K562 (cell line): ENCODE data around the gene SMARCA1. TPM values are rescaled to one million over a fixed set of nuclear protein-coding genes. Genes with fewer than 3 reads are reported as not detected.

Experiments
- ARID1B ChIP-seq: fragments of 450-650 bp; IDR thresholded peaks from 2 replicates; pipeline ENCODE4 v1.6.1; 2016; ENCODE audit warnings: antibody characterized with exemption, mild to moderate bottlenecking, inconsistent platforms
- C11orf30 ChIP-seq: fragments of 450-650 bp; IDR thresholded peaks from 2 replicates; pipeline ENCODE4 v1.6.1; 2016; ENCODE audit warnings: low read depth, mild to moderate bottlenecking
- CBFA2T2 ChIP-seq: fragments of 450-650 bp; conservative IDR thresholded peaks from 2 replicates; pipeline ENCODE4 v1.6.1; 2017; ENCODE audit warnings: mild to moderate bottlenecking
- CBFA2T3 ChIP-seq: fragments of 450-650 bp; IDR thresholded peaks from 2 replicates; pipeline ENCODE4 v1.6.1; 2017
- CCNT2 ChIP-seq: IDR thresholded peaks from 2 replicates; pipeline ENCODE4 v1.6.1; 2011; ENCODE audit warnings: borderline replicate concordance, low read depth, mild to moderate bottlenecking, moderate library complexity, mixed read lengths, low read length; ENCODE audit not compliant: insufficient read length; ENCODE audit errors: extremely low read depth
- DDX20 ChIP-seq: fragments of 450-650 bp; IDR thresholded peaks from 2 replicates; pipeline ENCODE4 v1.6.1; 2016; ENCODE audit warnings: missing genetic modification characterization, low read depth, mild to moderate bottlenecking, missing compliant biosample characterization, moderate library complexity
- DPF2 ChIP-seq: fragments of 450-650 bp; IDR thresholded peaks from 2 replicates; pipeline ENCODE4 v1.6.1; 2016
- FOXJ2 ChIP-seq: fragments of 200-800 bp; sonication (Bioruptor generic); IDR thresholded peaks from 2 replicates; pipeline ENCODE4 v1.6.1; 2016; ENCODE audit warnings: missing genetic modification characterization, missing compliant biosample characterization
- FOXP1 ChIP-seq: sonication (generic); formaldehyde crosslinking; IDR thresholded peaks from 2 replicates; pipeline ENCODE4 v1.8.0; 2022; ENCODE audit warnings: mild to moderate bottlenecking, missing genetic modification reagents
- GABPB2 ChIP-seq: fragments of 250-450 bp; sonication (Bioruptor Pico); conservative IDR thresholded peaks from 2 replicates; pipeline ENCODE4 v1.5.1; 2021; ENCODE audit warnings: mild to moderate bottlenecking
- HLTF ChIP-seq: fragments of 450-650 bp; IDR thresholded peaks from 2 replicates; pipeline ENCODE4 v1.6.1; 2016
- MEF2A ChIP-seq: IDR thresholded peaks from 2 replicates; pipeline ENCODE4 v1.6.1; 2011; ENCODE audit warnings: low read depth, mild to moderate bottlenecking, low read length, moderate library complexity; ENCODE audit not compliant: control insufficient read depth
- NCOR1 ChIP-seq: fragments of 450-650 bp; IDR thresholded peaks from 2 replicates; pipeline ENCODE4 v1.6.1; 2016; ENCODE audit warnings: mild to moderate bottlenecking, moderate library complexity
- PHF8 ChIP-seq: fragments of 200-600 bp; sonication (generic); IDR thresholded peaks from 2 replicates; pipeline ENCODE4 v1.6.1; 2012; ENCODE audit warnings: mixed run types, mild to moderate bottlenecking, inconsistent platforms, low read length, moderate library complexity, borderline replicate concordance
- RBM17 ChIP-seq: fragments of 200-400 bp; formaldehyde crosslinking; IDR thresholded peaks from 2 replicates; pipeline ENCODE4 v1.6.1; 2017; ENCODE audit warnings: low read depth, mild to moderate bottlenecking, low read length, borderline replicate concordance
- RFX1 ChIP-seq: fragments of 450-650 bp; IDR thresholded peaks from 2 replicates; pipeline ENCODE4 v1.6.1; 2016; ENCODE audit warnings: mild to moderate bottlenecking, moderate library complexity
- XRCC5 ChIP-seq: fragments of 200-400 bp; formaldehyde crosslinking; IDR thresholded peaks from 2 replicates; pipeline ENCODE4 v1.6.1; 2017; ENCODE audit warnings: low read depth, mild to moderate bottlenecking, low read length
- ZNF239 ChIP-seq: fragments of 250-450 bp; sonication (Bioruptor Pico); IDR thresholded peaks from 2 replicates; pipeline ENCODE4 v1.4.0; 2020; ENCODE audit warnings: mild to moderate bottlenecking
- ZNF644 ChIP-seq: fragments of 200-800 bp; sonication (Bioruptor generic); IDR thresholded peaks from 2 replicates; pipeline ENCODE4 v1.6.1; 2016; ENCODE audit warnings: low read depth, missing genetic modification characterization, missing compliant biosample characterization
- ZNF699 ChIP-seq: fragments of 250-450 bp; sonication (Bioruptor Pico); IDR thresholded peaks from 2 replicates; pipeline ENCODE4 v1.8.0; 2021; ENCODE audit warnings: mild to moderate bottlenecking, moderate library complexity; ENCODE audit not compliant: insufficient replicate concordance
- ZNF75A ChIP-seq: fragments of 450-650 bp; formaldehyde crosslinking; IDR thresholded peaks from 2 replicates; pipeline ENCODE4 v1.4.0; 2020; ENCODE audit warnings: mild to moderate bottlenecking
- polyA plus RNA-seq, 8 experiments: library from polyadenylated mRNA; depleted of rRNA in 4 of 8; stranded (reverse) in 5 of 8; unstranded in 3 of 8; fragments of >200 nt; fragmentation: Nextera tagmentation in 2 of 8; fragmentation: Illumina TruSeq in 1 of 8; extraction: Ambion mirVana in 2 of 8; extraction: Trizol in 1 of 8; gene quantifications; 2 replicates each; pipeline versions ENCODE4 v1.2.1 to v1.2.3, GENCODE V29; 2011 to 2014; ENCODE audit warnings: inconsistent platforms in 1 of 8, missing spikeins in 1 of 8
- total RNA-seq, 7 experiments: library from RNA; depleted of rRNA in 6 of 7; stranded (reverse); fragments of >200 nt in 6 of 7; fragmentation: Illumina TruSeq in 2 of 7; extraction: Trizol in 2 of 7; gene quantifications; 2 replicates each; pipeline versions ENCODE4 v1.2.1 to v1.2.3, GENCODE V29; 2011 to 2021; ENCODE audit warnings: low replicate concordance in 1 of 7
- TF ChIP-seq, protein P1 (sequence below): fragments of 450-650 bp; formaldehyde crosslinking; IDR thresholded peaks from 2 replicates; pipeline ENCODE4 v1.4.0; 2022; ENCODE audit warnings: mild to moderate bottlenecking, moderate library complexity
- TF ChIP-seq, protein P2 (sequence below): fragments of 450-650 bp; IDR thresholded peaks from 2 replicates; pipeline ENCODE4 v1.6.1; 2016; ENCODE audit warnings: borderline replicate concordance
- TF ChIP-seq, protein P3 (sequence below), 2 experiments: fragments of 200-800 bp in 1 of 2; sonication (Bioruptor generic) in 1 of 2; sonication (generic) in 1 of 2; formaldehyde crosslinking in 1 of 2; IDR thresholded peaks in 1 of 2; conservative IDR thresholded peaks in 1 of 2; 2 replicates each; pipeline versions ENCODE4 v1.5.0 to v1.6.1; 2016 to 2020; ENCODE audit warnings: missing compliant biosample characterization in 1 of 2, missing genetic modification characterization in 1 of 2, missing genetic modification reagents in 1 of 2
- TF ChIP-seq, protein P4 (sequence below): sonication (generic); IDR thresholded peaks from 2 replicates; pipeline ENCODE4 v1.6.1; 2016

SMARCA1 gene
- total and polyA plus RNA-seq, 9 of the 15 experiments (the other 6 are each of a cell fraction or from before 2014, with no cell fraction given): 0.42 to 3.0 (median 2.0) TPM

DNA sequence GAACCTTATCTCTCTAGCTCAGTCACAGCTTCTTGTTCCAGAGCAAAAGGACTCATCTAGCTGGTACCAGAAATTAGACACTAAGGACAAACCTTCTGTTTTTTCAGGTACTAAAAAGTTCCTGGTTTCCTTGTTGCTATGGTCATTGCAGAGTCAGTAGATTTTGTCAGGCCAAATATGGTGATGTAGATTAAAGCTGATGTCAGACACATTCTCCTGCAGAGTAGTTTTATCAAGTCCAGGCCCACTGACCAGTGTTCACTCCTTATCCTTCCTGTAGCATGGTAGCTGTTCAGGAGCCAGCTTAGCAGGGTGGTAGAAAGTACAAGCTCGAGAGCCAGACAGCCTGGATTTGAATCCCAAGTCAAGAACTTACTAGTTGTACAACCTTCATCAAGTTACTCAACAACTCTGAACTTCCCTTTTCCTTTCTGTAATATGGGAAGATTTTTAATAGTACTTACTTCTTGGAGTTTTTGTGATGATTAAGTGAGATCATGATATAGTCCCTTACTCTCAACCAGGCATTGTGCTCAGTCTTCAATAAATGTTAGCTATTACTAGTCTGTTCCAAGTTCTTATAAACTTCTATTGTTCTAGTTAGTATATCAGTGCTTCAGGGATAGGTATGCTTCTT lies 34.7 kb upstream of the SMARCA1 start (continued):
- TF ChIP-seq RFX1: peak; percentile 63
- no peak for TF ChIP-seq XRCC5
- TF ChIP-seq, protein P1, sequence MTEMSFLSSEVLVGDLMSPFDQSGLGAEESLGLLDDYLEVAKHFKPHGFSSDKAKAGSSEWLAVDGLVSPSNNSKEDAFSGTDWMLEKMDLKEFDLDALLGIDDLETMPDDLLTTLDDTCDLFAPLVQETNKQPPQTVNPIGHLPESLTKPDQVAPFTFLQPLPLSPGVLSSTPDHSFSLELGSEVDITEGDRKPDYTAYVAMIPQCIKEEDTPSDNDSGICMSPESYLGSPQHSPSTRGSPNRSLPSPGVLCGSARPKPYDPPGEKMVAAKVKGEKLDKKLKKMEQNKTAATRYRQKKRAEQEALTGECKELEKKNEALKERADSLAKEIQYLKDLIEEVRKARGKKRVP: no peak
- TF ChIP-seq CBFA2T3: peak; percentile 70
- no peak for TF ChIP-seq PHF8
- TF ChIP-seq FOXJ2 (tag): peak; percentile 64; the same call in 1 of the 2 replicates
- TF ChIP-seq NCOR1: peak; percentile 23; the same call in 1 of the 2 replicates
- TF ChIP-seq RBM17: no peak
- TF ChIP-seq ARID1B: peak; percentile 49; the same call in 1 of the 2 replicates
- TF ChIP-seq ZNF239 (CRISPR knock-in tag): no peak
- no peak for TF ChIP-seq ZNF699 (CRISPR knock-in tag)
- 0 out of 2 replicates have a peak, but pooled peaks have one; percentile 16 for TF ChIP-seq CBFA2T2
- no peak for TF ChIP-seq FOXP1 (CRISPR knock-in tag)
- no peak for TF ChIP-seq DDX20 (tag)
- TF ChIP-seq, protein P2, sequence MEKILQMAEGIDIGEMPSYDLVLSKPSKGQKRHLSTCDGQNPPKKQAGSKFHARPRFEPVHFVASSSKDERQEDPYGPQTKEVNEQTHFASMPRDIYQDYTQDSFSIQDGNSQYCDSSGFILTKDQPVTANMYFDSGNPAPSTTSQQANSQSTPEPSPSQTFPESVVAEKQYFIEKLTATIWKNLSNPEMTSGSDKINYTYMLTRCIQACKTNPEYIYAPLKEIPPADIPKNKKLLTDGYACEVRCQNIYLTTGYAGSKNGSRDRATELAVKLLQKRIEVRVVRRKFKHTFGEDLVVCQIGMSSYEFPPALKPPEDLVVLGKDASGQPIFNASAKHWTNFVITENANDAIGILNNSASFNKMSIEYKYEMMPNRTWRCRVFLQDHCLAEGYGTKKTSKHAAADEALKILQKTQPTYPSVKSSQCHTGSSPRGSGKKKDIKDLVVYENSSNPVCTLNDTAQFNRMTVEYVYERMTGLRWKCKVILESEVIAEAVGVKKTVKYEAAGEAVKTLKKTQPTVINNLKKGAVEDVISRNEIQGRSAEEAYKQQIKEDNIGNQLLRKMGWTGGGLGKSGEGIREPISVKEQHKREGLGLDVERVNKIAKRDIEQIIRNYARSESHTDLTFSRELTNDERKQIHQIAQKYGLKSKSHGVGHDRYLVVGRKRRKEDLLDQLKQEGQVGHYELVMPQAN: no peak
- no peak for TF ChIP-seq GABPB2
- TF ChIP-seq ZNF75A: no peak
- no peak for TF ChIP-seq HLTF
- TF ChIP-seq CCNT2: no peak
- TF ChIP-seq C11orf30: 0 out of 2 replicates have a peak, but pooled peaks have one; percentile 9
- TF ChIP-seq MEF2A: no peak
- TF ChIP-seq, protein P3, sequence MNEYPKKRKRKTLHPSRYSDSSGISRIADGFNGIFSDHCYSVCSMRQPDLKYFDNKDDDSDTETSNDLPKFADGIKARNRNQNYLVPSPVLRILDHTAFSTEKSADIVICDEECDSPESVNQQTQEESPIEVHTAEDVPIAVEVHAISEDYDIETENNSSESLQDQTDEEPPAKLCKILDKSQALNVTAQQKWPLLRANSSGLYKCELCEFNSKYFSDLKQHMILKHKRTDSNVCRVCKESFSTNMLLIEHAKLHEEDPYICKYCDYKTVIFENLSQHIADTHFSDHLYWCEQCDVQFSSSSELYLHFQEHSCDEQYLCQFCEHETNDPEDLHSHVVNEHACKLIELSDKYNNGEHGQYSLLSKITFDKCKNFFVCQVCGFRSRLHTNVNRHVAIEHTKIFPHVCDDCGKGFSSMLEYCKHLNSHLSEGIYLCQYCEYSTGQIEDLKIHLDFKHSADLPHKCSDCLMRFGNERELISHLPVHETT (CRISPR knock-in tag; conservative IDR thresholded peaks at IDR 0.05 in 1 of 2, IDR thresholded peaks at IDR 0.05 in 1 of 2): peak in 1 of 2 experiments; percentile 38; a peak in 1 of 4 replicates
- TF ChIP-seq, protein P4, sequence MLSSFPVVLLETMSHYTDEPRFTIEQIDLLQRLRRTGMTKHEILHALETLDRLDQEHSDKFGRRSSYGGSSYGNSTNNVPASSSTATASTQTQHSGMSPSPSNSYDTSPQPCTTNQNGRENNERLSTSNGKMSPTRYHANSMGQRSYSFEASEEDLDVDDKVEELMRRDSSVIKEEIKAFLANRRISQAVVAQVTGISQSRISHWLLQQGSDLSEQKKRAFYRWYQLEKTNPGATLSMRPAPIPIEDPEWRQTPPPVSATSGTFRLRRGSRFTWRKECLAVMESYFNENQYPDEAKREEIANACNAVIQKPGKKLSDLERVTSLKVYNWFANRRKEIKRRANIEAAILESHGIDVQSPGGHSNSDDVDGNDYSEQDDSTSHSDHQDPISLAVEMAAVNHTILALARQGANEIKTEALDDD: peak; percentile 78
- 0 out of 2 replicates have a peak, but pooled peaks have one; percentile 36 for TF ChIP-seq ZNF644 (tag)
- peak; percentile 43; the same call in 1 of the 2 replicates for TF ChIP-seq DPF2
